ENCODE data around the gene MYO18A.

GRCh38 chr17:29162909-29163341, 17.3 kb downstream of the MYO18A start:
- TF ChIP-seq, protein P1, sequence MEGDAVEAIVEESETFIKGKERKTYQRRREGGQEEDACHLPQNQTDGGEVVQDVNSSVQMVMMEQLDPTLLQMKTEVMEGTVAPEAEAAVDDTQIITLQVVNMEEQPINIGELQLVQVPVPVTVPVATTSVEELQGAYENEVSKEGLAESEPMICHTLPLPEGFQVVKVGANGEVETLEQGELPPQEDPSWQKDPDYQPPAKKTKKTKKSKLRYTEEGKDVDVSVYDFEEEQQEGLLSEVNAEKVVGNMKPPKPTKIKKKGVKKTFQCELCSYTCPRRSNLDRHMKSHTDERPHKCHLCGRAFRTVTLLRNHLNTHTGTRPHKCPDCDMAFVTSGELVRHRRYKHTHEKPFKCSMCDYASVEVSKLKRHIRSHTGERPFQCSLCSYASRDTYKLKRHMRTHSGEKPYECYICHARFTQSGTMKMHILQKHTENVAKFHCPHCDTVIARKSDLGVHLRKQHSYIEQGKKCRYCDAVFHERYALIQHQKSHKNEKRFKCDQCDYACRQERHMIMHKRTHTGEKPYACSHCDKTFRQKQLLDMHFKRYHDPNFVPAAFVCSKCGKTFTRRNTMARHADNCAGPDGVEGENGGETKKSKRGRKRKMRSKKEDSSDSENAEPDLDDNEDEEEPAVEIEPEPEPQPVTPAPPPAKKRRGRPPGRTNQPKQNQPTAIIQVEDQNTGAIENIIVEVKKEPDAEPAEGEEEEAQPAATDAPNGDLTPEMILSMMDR (IDR thresholded peaks at IDR 0.05 in 4 of 5, conservative IDR thresholded peaks at IDR 0.05 in 1 of 5): no peak
- TF ChIP-seq POLR2A (IDR thresholded peaks at IDR 0.05): no peak

All from gastrocnemius medialis (tissue), 4 donors.